GM21528 (cell line): ENCODE data around the gene INTS1.

Experiments
- ATAC-seq: cut with Tn5 transposase; IDR thresholded peaks from one replicate; pipeline ENCODE4 v1.9.1; 2021; ENCODE audit warnings: mild to moderate bottlenecking, moderate library complexity; ENCODE audit not compliant: unreplicated experiment, low FRiP score

Gene INTS1

DNA sequence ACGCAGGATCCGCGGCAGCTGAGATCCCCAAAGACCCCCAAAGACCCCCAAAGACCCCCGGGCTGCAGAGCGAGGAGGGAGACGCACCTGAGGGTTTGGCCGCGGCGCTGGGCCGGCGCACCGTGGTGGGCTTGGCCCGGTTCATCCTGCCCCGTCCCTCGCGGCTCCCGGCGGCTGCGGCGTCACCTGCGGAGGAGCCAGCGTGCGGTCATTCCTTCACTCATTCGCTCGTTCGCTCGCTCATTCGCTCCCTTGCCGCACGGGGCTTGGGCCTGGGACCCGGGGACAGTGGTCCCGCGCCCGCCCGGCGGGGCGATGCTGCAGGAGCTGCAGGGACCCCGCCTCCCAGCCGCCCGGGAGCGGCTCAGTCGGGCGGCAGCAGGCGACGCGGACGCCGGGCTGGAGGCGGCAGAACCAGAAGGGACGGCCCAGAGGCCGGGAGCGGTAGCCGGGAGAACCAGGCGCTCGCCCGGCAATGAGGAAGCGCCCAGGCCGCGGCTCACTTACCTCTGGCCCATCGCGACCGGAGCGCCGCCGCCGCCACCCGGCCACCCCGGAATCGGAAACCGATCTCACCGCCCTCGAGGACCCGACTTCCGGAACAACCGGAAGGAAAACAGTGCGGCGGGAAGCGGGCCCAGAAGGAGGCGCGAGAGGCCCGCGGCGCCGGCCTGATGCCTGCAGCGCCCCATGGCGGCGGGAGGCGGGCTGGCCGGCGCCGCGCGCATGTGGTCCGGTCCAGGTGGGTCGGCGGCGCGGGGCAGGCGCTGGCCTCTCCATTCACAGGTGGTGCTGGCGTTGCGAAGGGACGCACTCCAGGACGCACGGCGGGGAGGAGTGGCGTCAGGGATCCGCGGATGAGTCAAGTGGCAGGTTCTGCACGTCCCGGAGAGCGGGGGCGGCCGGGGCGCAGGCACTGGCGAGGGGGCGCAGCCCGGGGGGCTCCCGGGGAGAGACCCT is at the start of gene INTS1:
TSS of gene INTS1 (minus strand) at position 574 of the 960 bp plus-strand sequence. CDS start at position 145, 429 bp downstream.
- peak; percentile 70 for ATAC-seq

DNA sequence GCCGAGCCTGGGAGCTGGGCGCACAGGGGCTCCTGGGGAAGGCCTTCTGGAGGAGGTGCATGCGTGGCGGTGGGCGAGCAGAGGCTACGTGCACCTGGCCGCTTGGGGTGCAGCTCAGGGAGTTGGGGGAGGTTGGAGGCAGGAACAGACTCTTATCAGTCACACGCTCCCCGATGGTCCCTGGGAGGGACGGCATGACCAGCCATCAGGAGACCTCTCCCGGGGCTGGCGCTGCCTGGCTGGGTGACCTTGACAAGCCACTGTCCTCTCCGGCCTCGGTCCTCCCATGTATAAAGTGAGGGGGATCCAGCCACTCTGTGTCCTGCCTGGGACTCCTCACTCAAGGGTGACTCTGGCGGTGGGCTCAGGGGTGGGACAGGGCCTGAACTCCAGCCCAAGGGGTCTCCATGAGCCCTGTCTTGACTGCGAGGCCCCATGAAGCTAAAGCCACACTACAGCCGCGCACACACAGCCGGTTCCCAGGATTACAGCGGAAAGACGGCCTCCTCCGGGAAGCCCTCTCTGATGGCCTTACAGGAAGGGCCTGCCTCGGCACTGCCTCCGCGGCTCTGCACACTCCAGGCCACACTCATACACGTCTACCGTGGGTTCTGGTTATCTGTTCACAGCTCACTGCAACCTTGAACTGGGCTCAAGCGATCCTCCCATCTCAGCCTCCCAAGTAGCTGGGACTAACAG is 49.5 kb upstream of the INTS1 start:
- ATAC-seq, result no peak

GRCh38 chr7:1552200-1552599 is 48.0 kb upstream of the INTS1 start:
- ATAC-seq, result no peak

GRCh38 chr7:1550846-1551155 is 46.6 kb upstream of the INTS1 start:
- no peak for ATAC-seq

DNA sequence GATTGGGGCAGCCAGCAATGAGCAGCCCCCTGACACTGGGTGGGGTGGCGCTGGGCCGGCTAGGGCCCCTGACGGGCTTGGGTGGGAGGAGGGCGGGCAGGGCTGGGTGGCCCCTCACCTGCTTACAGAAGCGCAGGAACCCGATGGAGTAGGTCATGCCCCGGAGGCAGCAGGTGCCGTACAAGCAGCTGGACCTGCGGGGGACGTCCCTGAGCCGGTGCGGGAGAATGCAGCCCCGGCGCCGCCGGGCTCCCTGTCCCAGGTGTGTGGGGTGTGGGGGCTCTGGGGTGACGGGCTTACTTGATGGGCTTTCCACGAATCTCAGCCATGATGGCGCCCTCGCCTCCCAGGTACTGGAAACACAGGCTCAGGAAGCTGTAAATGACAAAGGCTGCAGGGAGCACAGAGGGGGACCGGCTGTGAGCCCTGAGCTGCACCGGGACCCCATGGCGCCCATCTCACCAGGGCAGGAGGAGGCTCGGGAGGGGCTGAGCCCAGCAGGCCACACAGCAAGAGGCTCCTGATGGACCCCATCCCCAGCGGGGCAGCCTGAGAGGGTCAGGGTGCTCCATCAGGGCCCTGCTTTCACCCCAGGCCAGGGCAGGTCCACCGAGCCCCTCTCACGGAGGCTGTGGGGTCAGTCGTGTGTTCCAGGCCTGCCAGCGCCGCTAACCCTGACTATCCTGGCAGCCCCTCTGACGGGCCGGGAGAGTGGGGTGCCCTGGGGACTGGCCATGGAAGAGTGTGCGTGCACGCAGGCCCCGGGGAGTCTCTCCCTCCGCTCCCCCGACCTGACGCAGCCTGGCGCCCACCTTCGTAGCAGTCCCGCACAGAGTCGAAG is 46.0 kb upstream of the INTS1 start:
- ATAC-seq, result no peak

DNA sequence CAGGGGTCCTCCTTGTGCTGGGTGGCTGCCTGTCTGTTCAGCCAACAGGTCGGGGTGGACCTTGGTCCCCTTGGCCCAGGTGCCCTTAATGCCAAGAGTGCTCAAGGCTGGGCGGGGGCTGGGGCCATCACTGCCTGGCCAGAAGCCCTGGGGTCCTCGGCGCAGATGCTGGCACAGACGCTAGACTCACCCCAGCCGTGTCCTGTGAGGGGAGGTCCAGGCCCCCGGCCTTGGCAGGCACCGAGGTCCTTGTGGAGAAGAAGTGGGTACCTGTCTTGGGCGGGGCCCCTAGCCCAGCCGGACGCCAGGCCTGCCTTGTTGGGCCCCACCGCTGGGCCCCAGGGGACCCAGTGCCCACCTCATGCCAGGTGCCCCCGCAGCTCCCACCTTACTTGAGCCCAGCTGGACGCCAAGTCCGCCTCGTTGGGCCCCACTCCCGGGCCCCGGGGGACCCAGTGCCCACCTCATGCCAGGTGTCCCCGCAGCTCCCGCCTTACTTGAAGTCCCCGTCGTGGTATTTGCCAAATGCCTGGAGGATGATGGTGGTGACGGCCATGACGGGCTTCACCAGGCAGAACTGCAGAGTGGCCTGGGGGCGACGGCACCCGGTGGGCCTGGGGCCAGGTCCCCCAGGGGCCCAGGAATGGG is 45.3 kb upstream of the INTS1 start:
- no peak for ATAC-seq

GRCh38 chr7:1548944-1549343 is 44.8 kb upstream of the INTS1 start:
- ATAC-seq, result no peak

- no peak for ATAC-seq
Observed at GRCh38 chr7:1548438-1548831, 44.2 kb upstream of the INTS1 start.

GRCh38 chr7:1547777-1548437 is 43.7 kb upstream of the INTS1 start:
- no peak for ATAC-seq

DNA sequence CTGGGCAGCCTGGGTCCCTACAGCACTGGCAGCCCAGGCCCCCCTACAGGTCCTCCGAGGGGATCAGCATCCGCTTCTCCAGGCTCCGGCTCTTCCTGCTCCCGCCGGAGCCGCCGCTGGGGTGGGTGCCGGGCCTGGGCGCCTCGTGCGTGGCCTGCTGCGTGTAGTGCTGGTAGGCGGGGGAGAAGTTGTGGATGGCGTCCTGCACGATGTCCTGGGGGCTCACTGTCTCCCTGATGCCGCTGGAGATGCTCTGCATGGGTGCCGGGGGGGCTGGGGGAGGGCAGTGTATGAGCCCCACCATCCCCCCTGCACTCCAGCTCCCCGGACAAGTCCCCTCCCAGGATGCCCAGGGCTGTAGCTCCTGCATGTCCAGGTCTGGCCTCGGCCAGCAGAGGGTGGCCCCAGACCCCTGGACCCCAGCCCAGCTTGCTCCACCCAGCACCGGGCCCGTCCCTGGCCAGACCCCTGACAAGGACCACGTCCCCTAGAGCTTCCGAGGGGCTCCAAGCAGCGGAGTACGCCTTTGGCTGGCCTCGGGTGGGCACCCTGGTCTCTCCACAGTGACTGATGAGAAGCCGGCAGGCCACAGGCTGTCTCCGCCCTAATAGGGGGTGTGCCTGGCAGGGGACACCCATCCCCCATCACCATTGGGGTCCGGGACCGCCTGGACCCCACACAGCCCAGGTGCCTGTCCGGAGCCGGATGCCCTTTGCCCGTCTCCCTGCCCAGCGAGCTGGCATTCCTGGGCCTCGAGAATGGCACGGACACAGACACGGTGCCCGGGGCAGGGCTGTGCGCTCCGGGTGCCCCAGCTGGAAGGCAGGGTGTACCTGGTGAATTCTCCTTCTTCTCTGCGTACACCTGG is 43.0 kb upstream of the INTS1 start:
- no peak for ATAC-seq

DNA sequence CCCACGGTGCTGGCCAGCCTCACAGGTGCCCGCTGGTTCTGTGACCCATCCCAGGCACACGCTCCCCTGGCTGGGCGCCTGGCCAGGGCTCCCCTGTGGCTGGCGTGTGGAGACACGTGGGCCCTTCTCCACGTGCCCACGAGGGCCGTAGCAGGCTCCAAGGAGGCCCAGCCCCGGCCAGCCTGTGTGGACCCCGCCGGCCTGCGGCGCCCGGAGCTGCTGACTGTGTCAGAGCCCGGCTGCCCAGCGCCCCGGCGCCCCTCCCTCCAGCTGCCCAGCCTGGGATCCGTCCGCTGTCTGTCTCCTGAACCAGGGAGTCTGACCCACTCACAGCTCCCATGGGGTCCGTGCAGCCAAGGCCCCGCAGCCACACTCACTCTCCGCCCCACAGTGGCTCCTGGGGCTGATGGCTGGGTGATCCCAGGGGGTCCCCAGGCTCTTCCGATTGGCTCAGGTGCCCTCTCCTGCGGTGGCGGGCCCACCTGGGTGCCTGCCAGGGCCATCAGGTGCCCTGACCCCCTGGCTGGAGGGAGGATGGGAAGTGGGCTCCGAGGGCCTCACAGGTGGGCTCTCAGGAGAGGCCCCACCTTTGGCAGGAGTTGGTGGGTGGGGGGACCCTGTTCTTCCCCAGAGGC is 42.2 kb upstream of the INTS1 start:
- no peak for ATAC-seq

DNA sequence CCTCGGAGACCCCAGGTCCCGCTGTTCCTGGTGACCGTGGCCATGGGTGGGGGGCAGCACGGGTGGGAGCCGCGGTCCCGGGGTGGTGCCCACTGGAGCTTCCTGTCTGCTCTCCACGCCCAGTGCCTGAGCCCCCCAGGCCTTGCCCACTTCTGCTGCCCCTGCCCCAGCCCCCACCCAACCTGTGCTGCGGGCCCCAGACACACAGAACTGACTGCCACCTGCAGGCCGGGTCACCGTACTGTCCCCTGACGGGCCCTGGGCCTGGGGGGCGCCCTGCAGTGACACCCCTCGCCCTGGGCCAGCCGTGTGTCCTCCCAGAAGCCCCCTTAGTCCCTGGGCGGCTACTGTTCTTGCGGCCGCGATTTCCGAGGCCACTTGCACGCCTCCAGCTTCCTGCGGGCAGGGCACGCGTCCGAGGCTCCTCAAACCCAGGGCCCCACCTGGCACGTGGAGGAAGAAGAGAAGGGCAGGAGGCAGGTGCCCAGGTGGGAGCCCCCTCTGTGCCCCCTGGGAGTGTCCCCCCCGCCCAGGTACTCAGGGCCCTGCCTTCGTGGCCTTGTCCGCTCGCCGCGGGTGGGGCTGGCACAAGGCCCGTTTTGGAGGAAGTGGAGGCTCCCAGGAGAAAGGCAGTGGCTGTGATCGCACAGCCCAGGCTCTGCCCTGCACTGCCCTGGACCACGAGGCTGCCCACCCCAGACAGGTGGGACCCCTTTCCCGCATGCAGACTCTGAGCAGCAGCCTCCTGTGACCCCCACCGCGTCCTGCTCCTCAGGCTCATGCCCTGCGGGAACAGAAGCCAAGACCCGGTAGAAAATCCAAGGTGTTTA is 41.4 kb upstream of the INTS1 start:
- no peak for ATAC-seq

DNA sequence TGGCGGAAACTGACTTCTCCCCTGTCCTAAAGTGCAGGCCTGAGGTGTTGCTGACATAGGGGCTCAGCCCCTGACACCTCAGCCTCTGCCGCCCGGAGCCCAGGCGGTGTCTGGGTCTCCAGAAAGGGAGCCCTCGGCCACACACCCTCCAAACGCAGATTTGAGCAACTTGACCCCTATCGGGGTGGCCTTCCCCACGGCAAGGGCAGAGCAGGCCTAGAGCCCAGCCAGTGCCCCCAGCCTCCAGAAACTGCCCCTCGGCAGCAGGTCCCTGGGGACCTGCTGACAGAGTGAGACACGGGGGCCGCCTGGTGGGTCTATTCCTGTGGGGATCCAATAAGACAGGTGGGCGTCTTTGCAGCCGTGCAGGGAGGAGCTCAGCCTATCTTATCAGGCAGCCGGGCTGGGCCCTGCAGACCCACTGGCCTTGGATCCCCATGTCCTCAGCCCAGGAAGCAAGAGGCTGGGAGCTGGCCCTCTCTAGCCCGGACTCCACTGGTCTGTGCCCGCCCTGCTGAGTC is 40.8 kb upstream of the INTS1 start:
- ATAC-seq, result no peak

DNA sequence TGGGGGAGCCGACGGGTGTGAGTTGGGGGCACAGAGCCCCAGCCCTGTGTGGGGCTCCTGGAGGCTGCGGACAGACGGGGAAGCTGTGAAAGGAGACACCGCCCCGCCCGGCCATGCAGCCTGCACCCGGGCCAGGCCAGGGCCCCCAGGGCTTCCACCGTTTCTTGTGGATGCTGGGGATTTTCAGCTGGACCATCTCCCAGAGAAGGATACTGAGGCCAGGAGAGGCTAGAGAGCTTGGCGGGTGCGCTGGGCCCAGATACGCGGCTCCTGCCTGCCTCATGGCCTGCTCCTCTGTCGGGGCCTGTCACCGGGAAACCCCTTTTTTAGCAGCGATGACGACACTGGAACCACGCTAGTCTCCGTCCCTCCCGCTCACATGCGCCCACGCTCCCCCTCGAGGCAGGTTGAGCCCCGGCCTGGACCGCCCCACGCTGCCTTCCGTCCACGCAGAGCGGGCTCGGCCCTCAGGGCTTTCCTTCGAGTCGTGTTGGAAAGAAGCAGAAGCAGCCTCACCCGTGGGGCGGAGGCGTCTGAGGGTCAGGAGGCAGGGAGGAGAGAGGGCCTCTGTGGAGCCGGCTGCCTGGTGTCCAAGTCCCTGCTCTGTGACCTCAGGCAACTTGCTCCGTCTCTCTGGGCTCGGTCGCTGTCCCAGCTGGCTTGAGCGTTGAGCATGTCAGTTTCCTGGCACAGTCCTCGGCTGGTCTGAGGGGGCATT is 40.1 kb upstream of the INTS1 start:
- ATAC-seq, result no peak

- no peak for ATAC-seq
Observed at GRCh38 chr7:1543826-1544177, 39.6 kb upstream of the INTS1 start.

- ATAC-seq, result no peak
Observed at GRCh38 chr7:1542841-1543747, 38.9 kb upstream of the INTS1 start.
